Muscle layer of colon (tissue), 2 donors: Measurements from ENCODE around the gene SUPT6H.
"Not testable (repeated sequence)": the region's sequence is repeated elsewhere in the genome, so short reads cannot be mapped to it uniquely, and the experiment has no call there.

Experiments
- H3K27ac ChIP-seq: one replicate; pipeline ENCODE4 v1.7.0; 2013; ENCODE audit warnings: low read depth, mild to moderate bottlenecking, low read length, moderate library complexity
- H3K27me3 ChIP-seq, 2 donors: one replicate each; pipeline ENCODE4 v1.7.0; 2013; ENCODE audit warnings: low read length in 2 of 2, mild to moderate bottlenecking in 2 of 2; ENCODE audit not compliant: insufficient read depth in 2 of 2, control insufficient read depth in 1 of 2
- H3K36me3 ChIP-seq: one replicate; pipeline ENCODE4 v1.7.0; 2013; ENCODE audit warnings: mild to moderate bottlenecking, low read length; ENCODE audit not compliant: insufficient read depth
- H3K4me1 ChIP-seq: one replicate; pipeline ENCODE4 v1.7.0; 2013; ENCODE audit warnings: mild to moderate bottlenecking, low read length; ENCODE audit not compliant: insufficient read depth
- H3K4me3 ChIP-seq, 2 donors: one replicate each; pipeline ENCODE4 v1.7.0; 2013; ENCODE audit warnings: low read length in 2 of 2, low read depth in 1 of 2, mild to moderate bottlenecking in 1 of 2, moderate library complexity in 1 of 2
- H3K9ac ChIP-seq: one replicate; pipeline ENCODE4 v1.7.0; 2013; ENCODE audit warnings: low read length
- H3K9me3 ChIP-seq: one replicate; pipeline ENCODE4 v1.7.0; 2013; ENCODE audit warnings: mild to moderate bottlenecking, low read length
- donor health status: abdominal sarcoma.
- donor health status: Adenocarcinoma of cecum.

The SUPT6H gene

DNA sequence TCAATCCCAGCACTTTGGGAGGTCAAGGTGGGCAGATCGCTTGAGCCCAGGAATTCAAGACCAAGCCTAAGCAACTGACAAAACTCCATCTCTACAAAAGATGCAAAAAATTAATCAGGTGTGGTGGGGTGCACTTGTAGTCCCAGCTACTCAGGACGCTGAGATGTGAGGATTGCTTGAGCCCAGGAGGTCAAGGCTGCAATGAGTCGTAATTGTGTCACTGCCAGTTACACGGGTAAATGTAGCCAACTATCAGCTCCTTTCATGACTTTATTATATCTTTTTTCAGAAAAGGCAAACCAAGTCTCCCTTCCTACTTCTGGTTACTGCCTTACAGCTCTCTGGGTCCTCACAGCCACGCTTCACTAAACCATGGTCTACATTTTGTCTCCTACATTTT, 4.2 kb upstream of the SUPT6H start:
- H3K36me3 ChIP-seq = peaks cover 10% of the 10 kb centered on the region
- no peak overlapping the region for H3K27ac ChIP-seq
- H3K27me3 ChIP-seq = no peaks in the 10 kb centered on the region
- H3K4me3 ChIP-seq = no peak overlapping the region
- H3K9ac ChIP-seq = no peak overlapping the region
- no peaks in the 10 kb centered on the region for H3K9me3 ChIP-seq
- peaks cover 14% of the 10 kb centered on the region for H3K4me1 ChIP-seq

DNA sequence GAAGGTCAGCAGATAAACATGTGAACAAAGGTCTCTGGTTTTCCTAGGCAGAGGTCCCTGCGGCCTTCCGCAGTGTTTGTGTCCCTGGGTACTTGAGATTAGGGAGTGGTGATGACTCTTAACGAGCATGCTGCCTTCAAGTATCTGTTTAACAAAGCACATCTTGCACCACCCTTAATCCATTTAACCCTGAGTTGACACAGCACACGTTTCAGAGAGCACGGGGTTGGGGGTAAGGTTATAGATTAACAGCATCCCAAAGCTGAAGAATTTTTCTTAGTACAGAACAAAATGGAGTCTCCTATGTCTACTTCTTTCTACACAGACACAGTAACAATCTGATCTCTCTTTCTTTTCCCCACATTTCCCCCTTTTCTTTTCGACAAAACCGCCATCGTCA, 3.7 kb upstream of the SUPT6H start:
- H3K9ac ChIP-seq, H3K27me3 ChIP-seq: not testable (repeated sequence)

DNA sequence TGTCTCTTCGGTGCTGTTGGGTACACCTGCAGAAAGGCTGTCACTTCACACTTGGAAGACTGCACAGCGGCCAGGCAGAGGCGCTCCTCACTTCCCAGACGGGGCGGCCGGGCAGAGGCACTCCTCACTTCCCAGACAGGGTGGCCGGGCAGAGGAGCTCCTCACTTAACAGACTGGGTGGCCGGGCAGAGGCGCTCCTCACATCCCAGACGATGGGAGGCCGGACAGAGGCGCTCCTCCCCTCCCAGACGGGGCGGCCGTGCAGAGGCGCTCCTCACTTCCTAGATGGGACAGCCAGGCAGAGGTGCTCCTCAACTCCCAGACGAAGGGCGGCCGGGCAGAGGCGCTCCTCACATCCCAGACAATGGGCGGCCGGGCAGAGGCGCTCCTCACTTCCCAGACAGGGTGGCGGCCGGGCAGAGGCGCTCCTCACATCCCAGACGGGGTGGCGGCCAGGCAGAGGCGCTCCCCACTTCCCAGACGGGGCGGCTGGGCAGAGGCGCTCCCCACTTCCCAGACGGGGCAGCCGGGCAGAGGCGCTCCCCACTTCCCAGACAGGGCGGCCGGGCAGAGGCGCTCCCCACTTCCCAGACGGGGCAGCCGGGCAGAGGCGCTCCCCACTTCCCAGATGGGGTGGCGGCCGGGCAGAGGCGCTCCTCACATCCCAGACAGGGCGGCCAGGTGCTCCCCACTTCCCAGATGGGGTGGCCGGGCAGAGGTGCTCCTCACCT, 3.1 kb upstream of the SUPT6H start:
- Histone ChIP-seq H3K4me1 (peaks cover 24% of the 10 kb centered on the region), H3K36me3 (peaks cover 14% of the 10 kb centered on the region)
- not testable (repeated sequence) for H3K4me3 ChIP-seq, H3K9ac ChIP-seq, H3K27me3 ChIP-seq, H3K27ac ChIP-seq, H3K9me3 ChIP-seq

More for the DNA sequence above, 3.7 kb upstream of the SUPT6H start:
- Histone ChIP-seq H3K4me1 (peaks cover 19% of the 10 kb centered on the region), H3K36me3 (peaks cover 12% of the 10 kb centered on the region)
- H3K9me3 ChIP-seq, H3K27ac ChIP-seq, H3K4me3 ChIP-seq: not testable (repeated sequence)

DNA sequence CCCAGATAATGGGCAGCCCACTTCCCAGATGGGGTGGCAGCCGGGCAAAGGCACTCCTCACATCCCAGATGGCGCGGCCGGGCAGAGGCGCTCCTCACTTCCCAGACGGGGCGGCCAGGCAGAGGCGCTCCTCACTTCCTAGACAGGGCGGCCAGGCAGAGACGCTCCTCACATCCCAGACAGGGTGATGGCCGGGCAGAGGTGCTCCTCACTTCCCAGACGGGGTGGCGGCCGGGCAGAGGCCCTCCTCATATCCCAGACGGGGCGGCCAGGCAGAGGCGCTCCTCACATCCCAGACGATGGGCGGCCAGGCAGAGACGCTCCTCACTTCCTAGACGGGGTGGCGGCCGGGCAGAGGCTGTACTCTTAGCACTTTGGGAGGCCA, 2.5 kb upstream of the SUPT6H start:
- H3K9ac ChIP-seq, H3K27me3 ChIP-seq, H3K4me3 ChIP-seq, H3K27ac ChIP-seq, H3K9me3 ChIP-seq: not testable (repeated sequence)
- H3K36me3 ChIP-seq = peaks cover 14% of the 10 kb centered on the region
- H3K4me1 ChIP-seq = peaks cover 29% of the 10 kb centered on the region

DNA sequence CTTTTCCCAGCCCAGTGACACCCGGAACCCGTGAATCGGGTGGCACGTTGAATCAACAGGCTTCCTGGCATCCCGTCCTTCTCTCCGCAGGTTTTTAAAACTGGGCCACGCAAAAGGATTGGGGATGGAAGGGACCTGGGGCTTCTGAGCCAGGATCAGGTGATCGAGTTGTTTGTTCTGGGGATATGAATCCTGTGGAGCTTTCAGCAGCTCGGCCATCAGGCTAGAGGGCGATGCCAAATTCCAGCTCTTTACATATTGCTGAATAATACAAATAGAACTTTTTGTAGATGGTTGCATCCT, 473 bp downstream of the SUPT6H start:
- peak overlapping the region; percentile 73 to 92 for H3K4me3 ChIP-seq
- H3K36me3 ChIP-seq = peaks cover 3% of the 10 kb centered on the region
- H3K27ac ChIP-seq = peak overlapping the region; percentile 96
- H3K9me3 ChIP-seq = no peaks in the 10 kb centered on the region
- H3K27me3 ChIP-seq = no peaks in the 10 kb centered on the region
- H3K9ac ChIP-seq = peak overlapping the region; percentile 98
- peaks cover 31% of the 10 kb centered on the region for H3K4me1 ChIP-seq

DNA sequence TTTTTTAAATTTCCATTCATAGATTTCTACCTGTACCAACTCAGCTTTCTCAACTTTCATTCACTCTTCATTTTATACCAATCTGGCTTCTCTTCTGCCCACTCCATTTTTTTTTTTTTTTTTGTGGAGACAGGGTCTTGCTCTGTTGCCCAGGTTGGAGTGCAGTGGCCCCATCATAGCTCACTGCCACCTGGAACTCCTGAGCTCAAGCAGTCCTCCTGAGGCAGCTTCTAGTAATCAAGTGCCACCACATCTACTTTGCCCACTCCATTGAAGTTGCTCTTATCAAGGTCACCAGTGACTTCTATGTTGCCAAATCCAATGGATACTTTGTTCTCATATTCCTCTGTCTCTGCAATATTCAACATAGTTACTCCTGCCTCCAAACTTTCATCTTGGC, 1.7 kb downstream of the SUPT6H start:
- Histone ChIP-seq H3K4me1 (peaks cover 31% of the 10 kb centered on the region), H3K36me3 (peaks cover 3% of the 10 kb centered on the region), H3K4me3 (no peak overlapping the region), H3K9ac (peak overlapping the region; percentile 98), H3K9me3 (no peaks in the 10 kb centered on the region), H3K27ac (no peak overlapping the region), H3K27me3 (no peaks in the 10 kb centered on the region)

DNA sequence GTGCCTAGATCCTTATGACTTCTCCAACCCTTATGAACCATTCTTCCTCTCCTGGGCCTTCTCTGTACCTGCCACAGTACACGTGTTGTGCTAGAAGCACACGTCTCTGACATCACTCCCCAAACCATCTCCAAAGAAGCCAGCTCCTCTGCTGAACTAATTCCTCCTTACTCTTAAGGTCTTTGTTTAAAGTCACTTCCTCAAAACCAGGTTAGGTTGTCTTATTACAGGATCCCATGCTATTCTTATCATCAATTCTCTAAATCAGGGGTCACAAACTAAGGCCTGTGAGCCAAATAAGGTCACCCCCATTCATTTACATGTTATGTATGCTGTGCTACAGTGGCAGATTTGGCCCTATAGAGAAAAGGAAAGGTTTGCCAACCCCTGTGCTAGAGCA, 4.0 kb downstream of the SUPT6H start:
- no peaks in the 10 kb centered on the region for H3K27me3 ChIP-seq
- no peaks in the 10 kb centered on the region for H3K9me3 ChIP-seq
- no peak overlapping the region for H3K4me3 ChIP-seq
- H3K27ac ChIP-seq = no peak overlapping the region
- no peak overlapping the region for H3K9ac ChIP-seq
- H3K36me3 ChIP-seq = peaks cover 13% of the 10 kb centered on the region
- peaks cover 23% of the 10 kb centered on the region for H3K4me1 ChIP-seq

DNA sequence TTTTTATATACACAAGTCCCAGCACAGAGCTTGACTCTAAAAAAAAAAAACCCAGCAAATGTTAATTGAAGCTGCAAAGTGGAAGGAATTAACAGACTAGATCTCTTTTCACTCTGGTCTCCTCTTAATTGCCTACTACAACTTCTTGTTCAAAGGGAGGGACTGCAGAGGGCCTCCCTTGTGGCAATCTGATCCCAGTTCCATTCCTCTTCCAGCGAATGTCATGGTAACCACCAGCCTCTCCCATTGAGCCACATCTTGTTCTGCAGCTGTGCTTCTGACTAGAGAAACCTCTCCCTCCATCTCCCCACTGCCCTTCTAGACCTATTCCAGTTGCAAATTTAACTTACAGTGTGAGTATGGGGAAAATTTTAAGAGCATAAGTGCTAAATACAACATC, 5.9 kb downstream of the SUPT6H start:
- H3K9me3 ChIP-seq = no peaks in the 10 kb centered on the region
- H3K9ac ChIP-seq = no peak overlapping the region
- no peak overlapping the region for H3K27ac ChIP-seq
- H3K27me3 ChIP-seq = no peaks in the 10 kb centered on the region
- peaks cover 31% of the 10 kb centered on the region for H3K36me3 ChIP-seq
- H3K4me3 ChIP-seq = no peak overlapping the region
- H3K4me1 ChIP-seq = peaks cover 16% of the 10 kb centered on the region

DNA sequence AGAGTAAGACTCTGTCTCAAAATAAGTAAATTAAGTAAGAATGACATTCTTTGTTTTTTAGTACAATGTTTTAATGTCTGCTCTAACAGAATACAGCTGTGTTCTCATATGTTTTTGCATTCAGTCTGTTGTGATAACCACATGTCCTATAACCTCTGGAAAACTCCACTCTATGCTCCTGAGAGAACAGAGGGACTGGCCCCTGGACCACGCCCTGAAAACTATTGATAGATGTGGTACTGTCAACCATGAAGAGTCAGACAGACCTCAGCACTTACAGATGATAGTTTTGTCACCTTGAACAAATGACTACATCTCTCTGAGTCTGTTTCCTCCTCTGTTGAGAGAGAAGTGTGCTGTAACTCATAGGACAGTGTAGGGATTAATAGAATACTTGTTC, 7.9 kb downstream of the SUPT6H start:
- H3K9ac ChIP-seq = no peak overlapping the region
- no peak overlapping the region for H3K27ac ChIP-seq
- H3K36me3 ChIP-seq = peaks cover 48% of the 10 kb centered on the region
- H3K27me3 ChIP-seq = no peaks in the 10 kb centered on the region
- H3K9me3 ChIP-seq = no peaks in the 10 kb centered on the region
- H3K4me1 ChIP-seq = no peaks in the 10 kb centered on the region
- no peak overlapping the region for H3K4me3 ChIP-seq

DNA sequence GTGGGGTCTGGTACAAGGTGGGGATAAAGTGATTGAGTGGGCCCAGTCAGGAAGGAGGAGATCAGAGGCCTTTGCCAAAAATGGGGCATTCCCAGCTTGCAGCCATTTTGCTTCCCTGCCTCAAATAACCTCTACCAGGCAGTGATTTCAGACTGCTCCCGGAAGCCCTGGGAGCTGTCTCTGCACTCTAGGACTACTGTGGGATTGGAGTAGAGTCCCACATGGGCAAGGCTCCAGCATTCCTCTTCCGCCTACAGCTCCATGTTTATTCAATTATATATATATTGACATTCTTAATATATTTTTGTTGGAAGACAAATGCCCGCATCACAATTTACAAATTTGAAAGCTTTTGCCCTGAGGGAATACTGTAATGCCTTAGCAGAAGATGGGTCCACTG, 13.5 kb downstream of the SUPT6H start:
- H3K9ac ChIP-seq = no peak overlapping the region
- no peaks in the 10 kb centered on the region for H3K27me3 ChIP-seq
- peaks cover 89% of the 10 kb centered on the region for H3K36me3 ChIP-seq
- H3K4me3 ChIP-seq = no peak overlapping the region
- no peaks in the 10 kb centered on the region for H3K9me3 ChIP-seq
- no peaks in the 10 kb centered on the region for H3K4me1 ChIP-seq
- H3K27ac ChIP-seq = no peak overlapping the region

DNA sequence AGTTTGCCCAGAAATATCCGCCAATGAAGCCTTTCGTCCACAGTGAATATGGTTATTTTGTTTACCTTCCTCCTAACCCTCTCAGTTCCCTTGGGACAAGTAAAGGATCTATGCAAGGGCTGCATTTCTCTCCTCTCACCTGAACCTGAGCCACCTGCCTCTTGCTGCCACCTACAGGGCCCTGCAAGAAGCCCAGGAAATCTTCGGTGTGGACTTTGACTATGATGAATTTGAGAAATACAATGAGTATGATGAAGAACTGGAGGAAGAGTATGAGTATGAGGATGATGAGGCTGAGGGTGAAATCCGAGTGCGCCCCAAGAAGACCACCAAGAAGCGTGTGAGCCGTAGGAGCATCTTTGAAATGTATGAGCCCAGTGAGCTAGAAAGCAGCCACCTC, 14.0 kb downstream of the SUPT6H start:
- H3K4me1 ChIP-seq = no peaks in the 10 kb centered on the region
- H3K27ac ChIP-seq = no peak overlapping the region
- peaks cover 89% of the 10 kb centered on the region for H3K36me3 ChIP-seq
- no peak overlapping the region for H3K9ac ChIP-seq
- no peaks in the 10 kb centered on the region for H3K27me3 ChIP-seq
- H3K4me3 ChIP-seq = no peak overlapping the region
- H3K9me3 ChIP-seq = no peaks in the 10 kb centered on the region

DNA sequence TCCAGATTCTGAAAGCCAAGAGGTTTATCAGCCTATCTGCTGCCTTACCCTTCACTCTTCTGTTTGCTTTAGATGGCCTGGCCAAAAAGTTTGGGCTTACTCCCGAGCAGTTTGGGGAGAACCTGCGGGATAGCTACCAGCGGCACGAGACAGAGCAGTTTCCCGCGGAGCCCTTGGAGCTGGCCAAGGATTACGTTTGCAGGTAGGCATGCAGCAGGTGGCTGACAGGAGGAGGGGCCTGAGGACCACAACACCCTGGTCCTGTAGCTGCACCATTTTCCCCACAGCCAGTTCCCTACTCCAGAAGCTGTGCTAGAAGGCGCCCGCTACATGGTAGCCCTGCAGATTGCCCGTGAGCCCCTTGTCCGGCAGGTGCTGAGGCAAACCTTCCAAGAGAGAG, 20.6 kb downstream of the SUPT6H start:
- peaks cover 84% of the 10 kb centered on the region for H3K36me3 ChIP-seq
- H3K9ac ChIP-seq = no peak overlapping the region
- no peaks in the 10 kb centered on the region for H3K27me3 ChIP-seq
- no peak overlapping the region for H3K4me3 ChIP-seq
- no peaks in the 10 kb centered on the region for H3K9me3 ChIP-seq
- H3K4me1 ChIP-seq = no peaks in the 10 kb centered on the region
- H3K27ac ChIP-seq = no peak overlapping the region
